HepG2 (cell line): ENCODE measurements around the gene LDLRAD3. TPM values are rescaled to one million over a fixed set of nuclear protein-coding genes. Genes with fewer than 3 reads are reported as not detected.

Experiments
- ATAC-seq: fragments of 200-7000 bp; cut with Tn5 transposase; 3 replicates; pipeline ENCODE4 v1.9.1; 2020; ENCODE audit warnings: mild to moderate bottlenecking, moderate library complexity
- BruUV-seq: library from RNA; stranded (reverse); fragments of 400-500 nt; replicated peaks from 2 replicates; lab custom pipeline; 2021; lab: Mats Ljungman, UMichigan
- CTCF ChIA-PET: fragments of 300-600 bp; formaldehyde crosslinking; extraction: SDS; loops from one replicate; lab custom pipeline; 2021; ENCODE audit warnings: low total read pairs, inconsistent platforms, low intra/inter-chr PET ratio; lab: Yijun Ruan, JAX
- POLR2A ChIA-PET: fragments of 350-600 bp; sonication (Branson Sonifier 250); formaldehyde crosslinking; loops from one replicate; lab custom pipeline; 2020; ENCODE audit warnings: antibody characterized with exemption, inconsistent platforms; lab: Yijun Ruan, JAX
- DNase-seq: peaks from one replicate; pipeline ENCODE4 v3.0.0-alpha.2; 2015; ENCODE audit warnings: low spot score
- FAIRE-seq: peaks from 3 replicates; lab custom pipeline; 2011; peaks lifted over from hg19 to GRCh38; lab: Jason Lieb, UNC
- H2AFZ ChIP-seq: one replicate; pipeline ENCODE4 v1.6.1; 2011; ENCODE audit warnings: low read length, inconsistent platforms
- H3K27ac ChIP-seq: fragments of 300-600 bp; 3 replicates; pipeline ENCODE4 v1.8.0; 2011; ENCODE audit warnings: mixed run types, mild to moderate bottlenecking, mixed read lengths, low read length, inconsistent platforms; ENCODE audit not compliant: insufficient read depth; ENCODE audit errors: extremely low read length
- H3K27me3 ChIP-seq, 2 experiments: fragments of 200-600 bp in 1 of 2; 2 replicates in 1 of 2; 3 replicates in 1 of 2; pipeline versions ENCODE4 v1.6.0 to v1.8.0; 2011; ENCODE audit warnings: low read length in 2 of 2, mild to moderate bottlenecking in 2 of 2, moderate library complexity in 2 of 2, inconsistent platforms in 1 of 2; ENCODE audit not compliant: insufficient read depth in 2 of 2, control insufficient read depth in 1 of 2
- H3K36me3 ChIP-seq, 2 experiments: fragments of 200-600 bp in 1 of 2; replicated peaks in 1 of 2; 2 replicates in 1 of 2; 3 replicates in 1 of 2; pipeline versions ENCODE4 v1.5.1 to v1.8.0; 2011; ENCODE audit warnings: low read length in 2 of 2, inconsistent platforms in 1 of 2; ENCODE audit not compliant: insufficient read depth in 2 of 2, control insufficient read depth in 1 of 2
- H3K4me1 ChIP-seq: 2 replicates; pipeline ENCODE4 v1.5.1; 2012; ENCODE audit warnings: low read length, inconsistent platforms; ENCODE audit not compliant: insufficient read depth
- H3K4me2 ChIP-seq: 2 replicates; pipeline ENCODE4 v1.6.0; 2011; ENCODE audit warnings: low read depth, low read length, inconsistent platforms
- H3K4me3 ChIP-seq, 3 experiments: fragments of 200-600 bp in 1 of 3; sonication (generic), shearing (Covaris generic) in 1 of 3; replicated peaks in 1 of 3; 2 replicates each; pipeline ENCODE4 v1.5.1; 2011 to 2016; ENCODE audit warnings: low read length in 3 of 3, inconsistent platforms in 2 of 3, low read depth in 2 of 3, mild to moderate bottlenecking in 2 of 3, control low read depth in 1 of 3, mixed read lengths in 1 of 3; ENCODE audit not compliant: insufficient read depth in 1 of 3
- H3K79me2 ChIP-seq: one replicate; pipeline ENCODE4 v1.6.1; 2011; ENCODE audit warnings: low read length, inconsistent platforms; ENCODE audit not compliant: insufficient read depth
- H3K9ac ChIP-seq: 2 replicates; pipeline ENCODE4 v1.6.0; 2011; ENCODE audit warnings: mild to moderate bottlenecking, low read depth, low read length, inconsistent platforms; ENCODE audit not compliant: insufficient read depth
- H3K9me3 ChIP-seq: 2 replicates; pipeline ENCODE4 v1.5.1; 2012; ENCODE audit warnings: mild to moderate bottlenecking, low read length
- H4K20me1 ChIP-seq: 2 replicates; pipeline ENCODE4 v1.6.0; 2011; ENCODE audit warnings: inconsistent platforms, mild to moderate bottlenecking, low read length, moderate library complexity; ENCODE audit not compliant: insufficient read depth
- ASH2L ChIP-seq: fragments of 300-600, 200-600 bp; sonication (generic); IDR thresholded peaks from 2 replicates; pipeline ENCODE4 v1.7.0; 2017; ENCODE audit warnings: low read depth, mild to moderate bottlenecking, moderate library complexity, mixed read lengths, low read length; ENCODE audit not compliant: insufficient read length
- ATF3 ChIP-seq: sonication (generic); formaldehyde crosslinking; IDR thresholded peaks from 2 replicates; pipeline ENCODE4 v1.4.0; 2020; ENCODE audit warnings: missing genetic modification reagents
- ETV5 ChIP-seq: IDR thresholded peaks from 2 replicates; pipeline ENCODE4 v1.6.1; 2018; ENCODE audit warnings: missing biosample characterization, missing genetic modification reagents, inconsistent platforms, borderline replicate concordance
- HES4 ChIP-seq: sonication (generic); formaldehyde crosslinking; IDR thresholded peaks from 2 replicates; pipeline ENCODE4 v1.9.0; 2021; ENCODE audit warnings: mild to moderate bottlenecking, missing genetic modification reagents, borderline replicate concordance
- MZF1 ChIP-seq: sonication (generic); formaldehyde crosslinking; IDR thresholded peaks from 2 replicates; pipeline ENCODE4 v1.8.1; 2023; ENCODE audit warnings: mild to moderate bottlenecking, missing genetic modification reagents, borderline replicate concordance
- PAF1 ChIP-seq: IDR thresholded peaks from 2 replicates; pipeline ENCODE4 v1.6.1; 2016; ENCODE audit warnings: missing genetic modification reagents, missing compliant biosample characterization
- PTBP1 ChIP-seq: fragments of 200-400 bp; formaldehyde crosslinking; IDR thresholded peaks from 2 replicates; pipeline ENCODE4 v1.6.1; 2018; ENCODE audit warnings: low read length, low read depth; ENCODE audit not compliant: poor library complexity, severe bottlenecking
- SETDB1 ChIP-seq: sonication (generic); formaldehyde crosslinking; IDR thresholded peaks from 2 replicates; pipeline ENCODE4 v1.5.1; 2020; ENCODE audit warnings: missing genetic modification reagents, mild to moderate bottlenecking, borderline replicate concordance
- STAT6 ChIP-seq: sonication (generic); formaldehyde crosslinking; IDR thresholded peaks from 2 replicates; pipeline ENCODE4 v1.4.0; 2020; ENCODE audit warnings: missing genetic modification reagents, mild to moderate bottlenecking, borderline replicate concordance
- THRA ChIP-seq: sonication (generic); formaldehyde crosslinking; IDR thresholded peaks from 2 replicates; pipeline ENCODE4 v1.4.0; 2020; ENCODE audit warnings: missing genetic modification reagents, borderline replicate concordance
- ZKSCAN5 ChIP-seq: sonication (generic); formaldehyde crosslinking; IDR thresholded peaks from 2 replicates; pipeline ENCODE4 v1.5.1; 2020; ENCODE audit warnings: mild to moderate bottlenecking, missing genetic modification reagents
- ZNF17 ChIP-seq: sonication (generic); formaldehyde crosslinking; IDR thresholded peaks from 2 replicates; pipeline ENCODE4 v1.5.0; 2020; ENCODE audit warnings: mild to moderate bottlenecking, missing genetic modification reagents
- ZNF274 ChIP-seq: sonication (generic); formaldehyde crosslinking; IDR thresholded peaks from 2 replicates; pipeline ENCODE4 v1.5.1; 2020; ENCODE audit warnings: mild to moderate bottlenecking, missing genetic modification reagents
- ZNF562 ChIP-seq: sonication (generic); formaldehyde crosslinking; IDR thresholded peaks from 2 replicates; pipeline ENCODE4 v1.8.0; 2022; ENCODE audit warnings: missing genetic modification reagents, borderline replicate concordance
- ZNF563 ChIP-seq: sonication (generic); formaldehyde crosslinking; IDR thresholded peaks from 2 replicates; pipeline ENCODE4 v1.8.0; 2022; ENCODE audit warnings: mild to moderate bottlenecking, moderate library complexity, missing genetic modification reagents
- ZNF580 ChIP-seq: IDR thresholded peaks from 2 replicates; pipeline ENCODE4 v1.6.1; 2016; ENCODE audit warnings: low read depth, borderline replicate concordance
- ZNF709 ChIP-seq: sonication (generic); formaldehyde crosslinking; IDR thresholded peaks from 2 replicates; pipeline ENCODE4 v1.5.0; 2020; ENCODE audit warnings: mild to moderate bottlenecking, missing genetic modification reagents
- WGBS: methylation state at CpG from one replicate; pipeline ENCODE4 v1.1.6; 2017; ENCODE audit warnings: low lambda C conversion rate; 5-methylcytosine and 5-hydroxymethylcytosine counted together
- in situ Hi-C: cut with HindIII; loops from 2 replicates; pipeline ENCODE4 v1.10.0; 2017; ENCODE audit warnings: low pct_unique_long_range_greater_than_20kb; ENCODE audit not compliant: extremely low pct_ligation_motif_present
- intact Hi-C: fragments of 100-400 bp; cut with micrococcal nuclease; formaldehyde crosslinking; loops from one replicate; pipeline ENCODE4 v1.10.0; 2022; ENCODE audit not compliant: unreplicated experiment
- polyA plus RNA-seq, 8 experiments: library from polyadenylated mRNA; depleted of rRNA in 3 of 8; stranded (reverse) in 7 of 8; unstranded in 1 of 8; fragments of >200 nt; fragmentation: Illumina TruSeq in 4 of 8; extraction: Trizol in 4 of 8; gene quantifications; 2 replicates each; pipeline versions ENCODE4 v1.2.1 to v1.2.3, GENCODE V29; 2011 to 2016; ENCODE audit warnings: low read depth in 4 of 8, missing spikeins in 1 of 8, mixed read lengths in 1 of 8; ENCODE audit not compliant: insufficient read depth in 1 of 8
- total RNA-seq, 5 experiments: library from RNA; depleted of rRNA; stranded (reverse); fragments of >200 nt; fragmentation: Illumina TruSeq; extraction: Trizol; gene quantifications; 2 replicates each; pipeline ENCODE4 v1.2.3, GENCODE V29; 2016; ENCODE audit warnings: low read depth in 1 of 5

Gene LDLRAD3
- total and polyA plus RNA-seq, 2 of the 13 experiments (the other 11 are each of a cell fraction or from before 2014, with no cell fraction given): 0.50 to 0.60 TPM

GRCh38 chr11:36248436-36248835 lies 304.6 kb downstream of the LDLRAD3 start:
- no peak overlapping the region for H3K4me2 ChIP-seq
- no peaks in the 10 kb centered on the region for H3K9me3 ChIP-seq
- H3K27me3 ChIP-seq: 0 out of 5 replicates have a peak, but pooled peaks cover 0 to 4% of the 10 kb centered on the region in 2 experiments
- H3K36me3 ChIP-seq: no peaks in the 10 kb centered on the region
- no peaks in the 10 kb centered on the region for H4K20me1 ChIP-seq
- no TSS peak for BruUV-seq
- no peak overlapping the region for H3K9ac ChIP-seq
- DNase-seq (no peak), FAIRE-seq (no peak), ATAC-seq (no peak)
- no peaks in the 10 kb centered on the region for H3K4me1 ChIP-seq
- ChIA-PET POLR2A (no interaction called here), CTCF (no interaction called here)
- H2AFZ ChIP-seq: no peak overlapping the region
- no peak overlapping the region for H3K27ac ChIP-seq
- intact Hi-C loops: no loop called here
- H3K79me2 ChIP-seq: no peaks in the 10 kb centered on the region
- 20% methylated on average over 4 of the region's 4 CpGs for WGBS
- no peak overlapping the region for H3K4me3 ChIP-seq
- in situ Hi-C loops: no loop called here
- TF ChIP-seq ZKSCAN5 (no peak), PAF1 (CRISPR knock-in tag) (no peak), ZNF562 (CRISPR knock-in tag) (no peak), ZNF274 (no peak), ZNF709 (no peak), MZF1 (CRISPR knock-in tag) (no peak), ATF3 (CRISPR knock-in tag) (no peak), ETV5 (CRISPR knock-in tag) (no peak), ZNF563 (no peak), ZNF17 (no peak), PTBP1 (no peak), ASH2L (no peak), THRA (CRISPR knock-in tag) (no peak), HES4 (CRISPR knock-in tag) (no peak), ZNF580 (no peak), SETDB1 (CRISPR knock-in tag) (no peak), STAT6 (CRISPR knock-in tag) (no peak)
